ENCODE data around the gene PTBP1.
A peak's percentile ranks its signal among the peaks of the same experiment; 100 is the strongest.

Gene PTBP1

DNA sequence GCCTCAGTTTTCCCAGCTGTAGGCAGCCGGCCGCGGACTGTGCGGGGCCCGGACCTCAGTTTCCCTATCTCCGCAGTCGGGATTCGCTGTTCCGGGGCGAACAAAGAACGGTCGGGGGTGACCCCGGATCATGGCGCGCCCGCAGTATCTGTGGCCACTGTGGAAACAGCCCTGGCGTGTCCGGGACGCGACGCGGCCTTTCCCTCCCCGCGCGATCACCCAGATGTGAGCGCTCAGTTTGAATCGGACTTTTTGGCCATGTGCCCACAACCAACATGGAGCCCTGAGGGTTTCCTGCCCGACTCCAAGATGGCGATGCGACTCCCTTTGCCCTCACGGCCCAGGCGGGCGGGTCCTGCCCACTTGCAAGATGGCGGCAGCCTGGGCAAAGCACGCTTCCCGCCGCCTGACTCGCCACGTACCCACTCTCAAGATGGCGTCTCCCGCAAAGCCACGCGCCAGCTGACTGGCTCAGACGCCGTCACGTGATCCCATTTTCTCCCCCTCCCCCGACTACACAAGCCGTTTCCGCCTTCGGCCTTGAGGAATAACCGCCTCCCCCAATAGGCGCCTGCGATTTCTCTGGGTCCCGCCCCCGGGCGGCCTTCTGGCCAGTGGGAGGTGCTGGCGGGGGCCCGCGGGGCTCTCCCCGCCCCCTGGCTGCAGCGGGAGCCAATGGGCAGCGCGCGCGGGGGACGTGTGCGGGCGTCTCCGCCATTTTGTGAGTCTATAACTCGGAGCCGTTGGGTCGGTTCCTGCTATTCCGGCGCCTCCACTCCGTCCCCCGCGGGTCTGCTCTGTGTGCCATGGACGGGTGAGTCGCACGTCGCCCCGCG lies at the start of gene PTBP1:
PTBP1 (plus strand) TSS at position 761 of the 836 bp plus-strand sequence; CDS start at position 807, 46 bp downstream.
- peak; percentile 100 for DNase-seq

DNA sequence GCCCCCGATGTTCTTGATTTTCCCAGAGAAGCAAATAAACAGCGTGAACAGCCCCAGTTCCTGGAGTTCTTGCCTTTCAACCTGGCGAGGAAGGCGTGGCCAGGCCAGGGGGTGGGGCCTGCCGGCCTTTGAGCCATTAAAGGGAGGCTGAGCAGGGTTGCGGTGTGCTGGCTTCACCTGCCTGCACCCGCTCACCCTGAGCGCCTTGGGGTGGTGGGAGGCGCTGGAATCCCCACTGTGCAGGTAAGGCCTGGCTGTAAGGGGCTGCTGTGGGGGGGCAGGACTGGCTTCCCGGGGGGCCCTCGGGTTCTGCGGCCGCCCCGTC lies 49.0 kb upstream of the PTBP1 start:
- DNase-seq: no peak

DNA sequence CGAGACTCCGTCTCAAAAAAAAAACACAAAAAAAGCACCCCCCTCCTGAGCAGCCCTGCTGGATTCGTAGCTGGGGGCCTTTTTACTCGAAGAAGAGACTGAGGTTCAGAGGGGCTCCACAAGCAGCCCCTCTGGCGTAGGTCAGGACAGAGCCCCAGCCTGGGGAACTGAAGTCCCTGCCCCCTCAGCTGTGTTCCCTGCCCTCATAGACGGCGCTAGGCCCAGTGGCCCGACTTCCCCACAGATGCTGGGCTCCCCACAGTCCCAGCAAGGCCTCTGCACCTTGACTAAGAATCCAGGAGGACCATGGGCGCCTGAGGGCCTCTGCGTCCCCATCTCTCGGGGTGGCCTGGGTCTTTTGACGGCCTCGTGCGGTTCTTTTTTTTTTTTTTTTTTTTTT lies 47.4 kb upstream of the PTBP1 start:
- no peak for DNase-seq

DNA sequence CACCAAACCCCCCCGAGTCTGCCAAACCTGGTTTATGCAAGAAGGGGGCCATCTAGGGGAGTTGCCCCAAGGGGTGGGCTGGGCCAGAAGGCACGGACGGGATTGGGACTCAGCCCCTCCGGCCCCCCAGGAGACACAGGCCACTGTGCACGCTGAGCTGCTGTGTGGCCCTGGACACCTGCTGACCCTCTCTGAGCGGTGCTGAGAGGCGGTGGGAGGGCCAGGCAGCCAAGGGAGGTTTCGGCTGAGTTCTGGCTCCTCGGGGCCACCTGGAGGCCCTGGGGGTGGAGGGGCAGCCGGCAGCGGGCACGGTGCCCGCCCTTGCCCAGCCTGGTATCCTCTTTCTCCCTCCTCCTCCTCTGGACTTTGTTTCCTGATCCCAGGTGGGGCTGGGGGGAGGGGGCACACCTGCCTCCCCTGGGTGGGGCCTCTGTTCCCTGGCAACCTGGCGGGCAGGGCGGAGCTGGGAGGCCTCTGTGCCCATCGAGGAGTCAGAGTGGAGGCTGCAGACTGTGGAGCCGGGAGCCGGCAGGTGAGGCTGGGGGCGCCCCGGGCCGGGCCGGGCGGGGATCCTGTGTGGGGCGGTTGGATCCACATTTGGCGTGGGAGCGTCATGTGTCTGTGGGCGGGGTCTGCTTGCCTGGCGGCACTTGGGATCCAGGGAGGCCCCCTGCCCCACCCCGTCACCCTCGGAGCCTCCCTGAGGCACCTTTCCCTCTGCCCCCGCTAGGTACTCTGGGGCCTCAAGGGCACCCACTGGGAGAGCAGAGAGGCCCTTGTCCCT lies 46.4 kb upstream of the PTBP1 start, which contains the start of gene MISP:
MISP (plus strand) TSS at position 473 of the 784 bp plus-strand sequence. CDS start 5,835 bp downstream, outside the sequence.
- DNase-seq: no peak

DNA sequence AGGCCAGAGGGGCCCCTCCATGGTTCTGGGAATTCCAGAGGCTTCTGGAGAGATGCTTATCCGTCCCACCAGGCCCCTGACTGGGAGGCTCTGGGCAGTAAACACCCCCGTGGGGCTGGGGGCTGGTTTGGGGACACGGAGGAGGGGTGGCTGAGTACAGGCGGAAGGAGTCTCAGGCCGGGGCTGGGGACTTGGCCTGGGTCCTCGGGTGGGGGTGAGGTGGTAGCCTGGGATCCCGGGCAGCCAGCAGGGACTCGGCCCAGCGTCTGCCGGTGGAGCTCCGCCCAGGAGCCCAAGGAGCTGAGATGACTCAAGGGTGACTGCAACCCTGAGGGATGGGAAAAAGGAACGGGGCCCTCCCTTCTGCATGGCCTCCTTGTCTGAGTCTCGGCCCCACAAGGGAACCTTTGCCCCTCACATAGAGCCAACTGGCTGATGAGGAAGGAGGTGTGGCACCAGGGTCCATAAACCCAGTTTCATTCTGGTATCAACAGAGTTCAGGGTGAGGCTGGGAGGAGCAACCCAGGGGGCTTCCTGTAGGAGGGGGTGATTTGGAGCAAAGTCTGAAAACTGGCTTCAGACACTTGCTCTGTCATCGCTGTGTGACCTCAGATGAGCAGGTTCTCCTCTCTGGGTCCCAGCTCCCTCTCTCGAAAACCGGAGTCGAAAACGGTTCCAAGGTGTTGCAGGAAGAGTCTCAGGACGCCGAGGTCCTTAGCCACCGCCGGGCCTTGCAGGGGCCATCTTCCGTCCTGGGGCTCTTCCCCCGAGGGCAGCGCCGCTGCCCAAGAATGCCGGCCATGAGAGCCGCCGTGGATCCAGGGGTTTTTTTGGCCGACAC lies 45.5 kb upstream of the PTBP1 start:
- no peak for DNase-seq

DNA sequence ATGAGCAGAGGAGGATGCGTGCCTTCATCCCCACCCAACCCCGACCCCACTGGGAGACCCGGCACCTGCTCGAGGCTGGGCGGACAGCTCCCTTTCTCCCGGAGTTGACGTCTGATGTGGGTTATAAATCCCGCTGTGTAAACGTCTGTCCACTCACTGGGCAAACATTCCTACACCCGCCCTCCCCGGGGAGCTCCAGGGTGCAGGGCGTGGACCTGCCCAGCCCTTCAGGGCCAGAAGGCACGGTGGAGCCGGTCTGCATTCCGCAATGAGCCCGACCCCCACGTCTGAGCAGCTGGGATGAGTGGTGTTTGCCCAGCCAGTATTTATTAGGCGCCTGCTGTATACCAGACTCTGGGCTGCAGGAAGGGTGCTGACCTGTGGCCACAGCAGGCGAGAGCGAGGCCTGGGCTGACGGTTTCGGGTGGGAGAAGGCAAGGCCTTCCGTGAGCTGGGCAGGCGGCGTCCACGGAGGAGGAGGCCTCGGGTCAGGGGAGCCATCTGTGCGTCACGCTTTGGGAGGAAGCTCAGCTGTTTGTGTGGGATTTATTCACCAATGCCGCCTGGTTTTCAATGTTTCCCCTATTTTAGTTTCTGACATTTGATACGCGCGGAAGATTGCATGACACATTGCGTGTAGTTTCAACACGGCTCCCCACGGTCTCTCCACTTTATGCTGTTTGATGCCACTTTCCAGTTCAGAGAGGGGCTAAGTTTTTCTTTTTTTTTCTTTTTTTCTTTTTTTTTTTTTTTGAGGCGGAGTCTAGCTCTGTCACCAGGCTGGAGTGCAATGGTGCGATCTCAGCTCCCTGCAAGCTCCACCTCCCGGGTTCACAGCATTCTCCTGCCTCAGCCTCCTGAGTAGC lies 44.4 kb upstream of the PTBP1 start:
- no peak for DNase-seq

DNA sequence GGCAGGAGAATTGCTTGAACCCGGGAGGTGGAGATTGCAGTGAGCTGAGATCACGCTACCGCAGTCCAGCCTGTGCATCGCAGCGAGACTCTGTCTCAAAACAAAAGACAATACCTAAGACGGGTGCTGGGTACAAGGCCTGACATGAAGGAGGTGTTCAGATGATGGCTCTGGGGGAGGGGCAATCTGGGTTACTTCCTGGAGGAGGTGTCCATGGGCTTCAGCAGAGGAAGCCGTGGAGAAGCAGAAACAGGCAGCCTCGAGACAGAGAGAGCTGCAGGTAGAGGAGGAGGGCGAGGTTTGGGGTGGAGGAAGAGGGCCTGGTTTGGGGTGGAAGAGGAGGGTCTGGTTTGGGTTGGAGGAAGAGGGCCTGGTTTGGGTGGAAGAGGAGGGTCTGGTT lies 42.7 kb upstream of the PTBP1 start:
- DNase-seq: no peak

DNA sequence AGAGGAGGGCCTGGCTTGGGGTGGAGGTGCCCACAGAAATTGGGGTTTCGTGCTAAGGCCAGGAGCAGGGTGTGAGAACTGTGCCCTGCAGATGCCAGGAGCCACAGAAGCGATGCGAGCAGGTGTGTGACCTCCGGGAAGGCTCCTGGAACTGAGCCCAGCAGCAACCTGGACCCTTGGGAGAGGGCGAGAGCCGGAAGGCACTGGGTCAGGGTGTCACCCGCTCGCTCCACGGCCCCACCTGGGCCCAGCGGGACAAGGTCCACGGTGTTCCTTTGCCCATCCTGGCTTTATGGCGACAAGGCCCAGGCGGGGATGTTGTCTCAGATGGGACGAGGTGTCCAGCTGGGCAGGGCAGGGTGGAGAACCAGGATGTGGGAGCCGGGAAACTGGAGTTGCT lies 42.2 kb upstream of the PTBP1 start:
- no peak for DNase-seq

DNA sequence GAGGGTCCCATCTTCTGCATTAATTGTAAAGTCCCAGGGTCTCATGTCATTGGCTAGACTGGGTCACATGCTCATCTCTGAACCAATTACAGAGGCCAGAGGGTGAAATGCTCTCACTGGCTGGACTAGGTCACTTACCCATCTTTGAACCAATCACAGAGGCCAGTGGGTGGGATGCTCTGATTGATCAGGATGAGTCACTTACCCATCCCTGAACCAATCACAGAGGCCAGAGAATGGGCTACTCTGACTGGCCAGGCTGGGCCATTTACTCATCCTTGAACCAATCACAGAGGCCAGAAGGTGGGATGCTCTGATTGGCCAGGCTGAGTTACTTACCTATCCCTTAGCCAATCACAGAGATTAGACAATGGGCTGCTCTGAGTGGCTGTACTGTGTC lies 41.0 kb upstream of the PTBP1 start:
- DNase-seq: no peak

DNA sequence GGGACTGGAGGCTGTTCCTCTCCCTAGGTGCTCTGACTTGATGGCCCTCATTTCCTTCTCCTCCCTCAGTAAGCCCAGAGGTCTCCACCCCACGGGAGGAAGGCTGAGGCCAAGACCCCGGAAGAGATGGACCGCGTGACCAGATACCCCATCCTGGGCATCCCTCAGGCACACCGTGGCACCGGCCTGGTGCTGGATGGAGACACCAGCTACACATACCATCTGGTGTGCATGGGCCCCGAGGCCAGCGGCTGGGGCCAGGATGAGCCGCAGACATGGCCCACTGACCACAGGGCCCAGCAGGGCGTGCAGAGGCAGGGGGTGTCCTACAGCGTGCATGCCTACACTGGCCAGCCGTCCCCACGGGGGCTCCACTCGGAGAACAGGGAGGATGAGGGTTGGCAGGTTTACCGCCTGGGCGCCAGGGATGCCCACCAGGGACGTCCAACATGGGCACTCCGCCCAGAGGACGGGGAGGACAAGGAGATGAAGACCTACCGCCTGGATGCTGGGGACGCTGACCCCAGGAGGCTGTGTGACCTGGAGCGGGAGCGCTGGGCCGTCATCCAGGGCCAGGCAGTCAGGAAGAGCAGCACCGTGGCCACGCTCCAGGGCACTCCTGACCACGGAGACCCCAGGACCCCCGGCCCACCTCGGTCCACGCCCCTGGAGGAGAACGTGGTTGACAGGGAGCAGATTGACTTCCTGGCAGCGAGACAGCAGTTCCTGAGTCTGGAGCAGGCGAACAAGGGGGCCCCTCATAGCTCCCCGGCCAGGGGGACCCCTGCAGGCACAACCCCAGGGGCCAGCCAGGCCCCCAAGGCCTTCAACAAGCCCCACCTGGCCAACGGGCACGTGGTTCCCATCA lies 40.2 kb upstream of the PTBP1 start:
- DNase-seq: no peak

DNA sequence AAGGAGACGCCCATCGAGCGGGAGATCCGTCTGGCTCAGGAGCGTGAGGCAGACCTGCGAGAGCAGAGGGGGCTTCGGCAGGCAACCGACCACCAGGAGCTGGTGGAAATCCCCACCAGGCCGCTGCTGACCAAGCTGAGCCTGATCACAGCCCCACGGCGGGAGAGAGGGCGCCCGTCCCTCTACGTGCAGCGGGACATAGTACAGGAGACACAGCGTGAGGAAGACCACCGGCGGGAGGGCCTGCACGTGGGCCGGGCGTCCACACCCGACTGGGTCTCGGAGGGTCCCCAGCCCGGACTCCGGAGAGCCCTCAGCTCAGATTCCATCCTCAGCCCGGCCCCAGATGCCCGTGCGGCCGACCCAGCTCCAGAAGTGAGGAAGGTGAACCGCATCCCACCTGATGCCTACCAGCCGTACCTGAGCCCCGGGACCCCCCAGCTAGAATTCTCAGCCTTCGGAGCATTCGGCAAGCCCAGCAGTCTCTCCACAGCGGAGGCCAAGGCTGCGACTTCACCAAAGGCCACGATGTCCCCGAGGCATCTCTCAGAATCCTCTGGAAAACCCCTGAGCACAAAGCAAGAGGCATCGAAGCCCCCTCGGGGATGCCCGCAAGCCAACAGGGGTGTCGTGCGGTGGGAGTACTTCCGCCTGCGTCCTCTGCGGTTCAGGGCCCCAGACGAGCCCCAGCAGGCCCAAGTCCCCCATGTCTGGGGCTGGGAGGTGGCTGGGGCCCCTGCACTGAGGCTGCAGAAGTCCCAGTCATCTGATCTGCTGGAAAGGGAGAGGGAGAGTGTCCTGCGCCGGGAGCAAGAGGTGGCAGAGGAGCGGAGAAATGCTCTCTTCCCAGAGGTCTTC lies 39.2 kb upstream of the PTBP1 start:
- no peak for DNase-seq

DNA sequence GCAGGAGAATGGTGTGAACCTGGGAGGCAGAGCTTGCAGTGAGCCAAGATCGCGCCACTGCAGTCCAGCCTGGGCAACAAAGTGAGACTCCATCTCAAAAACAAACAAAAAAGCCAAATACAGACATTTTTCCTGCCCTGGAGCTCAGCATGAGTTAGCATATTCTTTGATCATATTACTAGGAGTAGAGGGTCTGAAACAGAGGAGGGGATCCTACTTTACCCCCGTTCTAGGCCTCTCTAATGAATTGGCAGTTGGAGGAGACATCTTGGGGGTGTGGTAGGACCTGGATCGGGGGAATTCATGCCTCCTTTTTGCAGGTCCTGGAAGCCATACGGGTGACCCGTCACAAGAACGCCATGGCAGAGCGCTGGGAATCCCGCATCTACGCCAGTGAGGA lies 34.1 kb upstream of the PTBP1 start:
- no peak for DNase-seq

DNA sequence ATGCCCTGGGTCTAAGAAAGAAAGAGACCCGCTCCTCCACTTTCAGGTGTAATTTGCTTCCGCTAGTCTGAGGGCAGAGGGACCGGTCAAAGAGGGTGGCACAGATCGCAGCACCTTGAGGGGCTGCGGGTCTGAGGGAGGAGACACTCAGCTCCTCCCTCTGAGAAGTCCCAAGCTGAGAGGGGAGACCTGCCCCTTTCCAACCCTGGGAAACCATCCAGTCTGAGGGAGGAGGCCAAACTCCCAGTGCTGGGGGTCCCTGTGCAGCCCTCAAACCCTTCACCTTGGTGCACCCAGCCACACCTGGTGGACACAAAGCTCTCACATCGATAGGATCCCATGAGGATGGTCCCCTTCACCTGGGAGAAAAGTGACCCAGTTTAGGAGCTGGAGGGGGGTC lies 33.4 kb upstream of the PTBP1 start:
- no peak for DNase-seq

DNA sequence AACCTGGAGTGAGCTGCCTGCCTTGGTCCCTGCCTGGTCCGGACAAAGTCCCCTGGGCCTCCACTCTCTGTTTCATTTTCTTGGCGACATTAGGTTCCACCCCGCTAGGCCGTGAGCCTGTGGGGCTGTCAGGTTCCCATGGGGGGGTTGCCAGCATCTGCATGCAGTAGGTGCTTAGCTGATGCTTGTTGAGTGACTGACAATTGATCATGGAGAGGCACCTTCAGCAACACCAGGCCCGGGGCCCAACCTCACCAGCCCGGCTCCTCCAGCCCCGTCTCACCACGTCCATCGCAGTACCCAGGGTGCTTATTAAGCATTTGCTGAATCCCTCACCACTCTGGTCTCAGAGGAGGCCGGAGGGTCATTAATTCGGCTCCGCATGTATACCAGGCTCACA lies 33.0 kb upstream of the PTBP1 start:
- no peak for DNase-seq

DNA sequence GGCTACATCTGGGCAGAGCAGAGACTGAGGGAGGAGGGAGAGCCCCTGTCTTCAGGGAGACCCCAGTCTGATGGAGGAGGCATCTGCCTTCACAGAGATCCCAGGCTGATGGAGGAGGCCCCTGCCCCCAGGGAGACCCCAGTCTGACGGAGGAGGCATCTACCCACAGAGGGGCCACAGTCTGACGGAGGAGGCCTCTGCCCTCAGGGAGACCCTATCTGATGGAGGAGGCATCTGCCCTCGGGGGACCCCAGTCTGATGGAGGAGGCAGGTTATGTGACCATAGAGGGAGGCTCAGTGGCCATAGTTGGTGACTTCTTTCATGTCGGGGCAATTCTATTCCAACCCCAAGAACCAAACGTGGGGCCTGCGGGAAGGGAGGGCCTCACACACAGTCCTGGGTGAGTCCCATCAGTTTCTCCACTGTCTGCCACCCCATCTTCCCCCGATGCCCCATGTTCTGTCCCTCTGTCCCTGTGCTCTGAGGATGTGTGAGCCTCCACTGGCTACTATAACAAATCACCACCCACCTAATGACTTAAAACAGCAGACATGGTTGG lies 32.0 kb upstream of the PTBP1 start:
- DNase-seq: no peak

DNA sequence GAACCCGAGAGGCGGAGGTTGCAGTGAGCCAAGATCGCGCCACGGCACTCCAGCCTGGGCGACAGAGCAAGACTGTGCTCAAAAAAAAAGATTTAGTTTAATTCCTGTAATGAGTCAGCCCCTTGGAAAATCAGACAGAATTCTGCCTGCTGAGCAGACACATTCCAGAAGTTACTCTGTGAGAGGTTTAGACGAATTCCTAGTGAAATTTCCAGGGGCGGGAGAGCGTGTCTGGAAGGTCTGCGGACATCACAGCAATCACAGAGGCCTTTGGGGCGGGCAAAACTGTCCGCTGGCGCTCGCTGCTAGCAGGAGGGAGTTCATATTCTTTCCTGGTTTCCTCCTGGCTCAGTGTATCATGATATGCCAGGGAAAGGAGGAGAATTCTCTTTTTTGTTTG lies 28.8 kb upstream of the PTBP1 start:
- DNase-seq: no peak

DNA sequence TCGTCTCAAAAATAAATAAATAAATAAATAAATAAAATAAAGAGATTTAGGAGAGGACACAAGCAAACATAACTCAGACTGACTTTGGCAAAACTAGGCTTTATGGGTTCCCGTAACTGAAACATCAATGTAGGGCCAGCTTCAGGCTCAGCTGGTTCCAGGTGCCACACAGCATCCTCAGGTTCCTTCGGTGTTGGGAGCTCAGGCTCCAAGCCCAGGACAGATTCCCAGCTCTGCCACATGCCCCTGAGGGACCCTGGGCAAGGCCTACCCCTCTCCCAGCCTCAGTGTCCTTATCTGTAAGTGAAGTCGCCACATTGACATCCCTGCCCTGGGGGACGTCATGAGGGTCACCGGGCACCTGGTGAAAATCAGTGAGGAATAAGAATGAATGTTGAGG lies 27.6 kb upstream of the PTBP1 start:
- no peak for DNase-seq

DNA sequence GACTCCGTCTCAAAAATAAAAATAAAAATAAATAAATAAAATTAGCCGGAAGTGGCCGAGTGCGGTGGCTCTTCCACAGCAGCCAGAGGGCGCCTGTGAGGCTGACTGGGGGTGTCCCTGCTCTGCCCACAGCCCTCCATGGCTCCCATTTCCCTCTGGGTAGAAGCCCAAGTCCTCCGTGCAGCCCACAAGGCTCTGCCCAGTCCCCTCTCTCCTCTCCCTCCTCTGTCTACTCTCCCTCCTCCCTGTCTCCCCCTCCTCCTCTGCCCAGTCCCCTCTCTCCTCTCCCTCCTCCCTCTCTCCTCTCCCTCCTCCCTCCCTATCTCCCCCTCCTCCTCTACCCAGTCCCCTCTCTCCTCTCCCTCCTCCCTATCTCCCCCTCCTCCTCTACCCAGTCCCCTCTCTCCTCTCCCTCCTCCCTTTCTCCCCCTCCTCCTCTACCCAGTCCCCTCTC lies 25.9 kb upstream of the PTBP1 start:
- peak; percentile 73 for DNase-seq

DNA sequence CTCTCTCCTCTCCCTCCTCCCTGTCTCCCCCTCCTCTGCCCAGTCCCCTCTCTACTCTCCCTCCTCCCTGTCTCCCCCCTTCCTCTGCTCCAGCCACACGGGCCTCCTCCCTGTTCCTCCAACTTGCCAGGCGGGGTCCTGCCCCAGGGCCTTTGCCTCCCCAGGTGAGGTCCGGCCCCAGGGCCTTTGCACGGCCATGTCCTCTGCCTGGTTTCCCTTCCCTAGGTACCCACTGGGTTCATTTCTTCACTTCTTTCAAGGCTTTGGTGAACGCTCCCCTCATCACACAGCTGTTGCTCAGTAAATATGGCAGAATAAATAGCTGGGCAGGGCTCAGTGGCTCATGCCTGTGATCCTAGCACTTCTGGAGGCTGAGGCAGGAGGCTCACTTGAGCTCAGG lies 25.2 kb upstream of the PTBP1 start:
- no peak for DNase-seq

Data from activated effector memory CD4-positive, alpha-beta T cell treated with anti-CD3 and anti-CD28 coated beads, Interleukin-2, amount 50 U/mL, for 16 hours (primary cell).